GM23248 (cell line): ENCODE measurements around the gene GINS3.

Experiments
- EZH2 ChIP-seq: fragments of 200-600 bp; sonication (generic); IDR thresholded peaks from 2 replicates; pipeline ENCODE4 v1.6.1; 2018; ENCODE audit warnings: antibody characterized with exemption, mild to moderate bottlenecking; ENCODE audit not compliant: insufficient read depth, poor library complexity, severe bottlenecking
- EZH2phosphoT487 ChIP-seq: fragments of 200-600 bp; sonication (generic); IDR thresholded peaks from 2 replicates; pipeline ENCODE4 v1.6.1; 2018; ENCODE audit warnings: antibody characterized with exemption, moderate library complexity, mild to moderate bottlenecking, low read depth; ENCODE audit not compliant: insufficient read depth

GRCh38 chr16:58417035-58417434 lies 24.8 kb downstream of the GINS3 start:
- TF ChIP-seq EZH2 (no peak), EZH2phosphoT487 (no peak)
